Gastrocnemius medialis (tissue), 4 donors: ENCODE results near the gene PFKP.

Experiments used
- POLR2A ChIP-seq, 2 donors: fragments of 450-650 bp; IDR thresholded peaks; one replicate each; pipeline ENCODE4 v1.6.1; 2017; ENCODE audit warnings: antibody characterized with exemption in 2 of 2, mild to moderate bottlenecking in 2 of 2, moderate library complexity in 2 of 2
- TF ChIP-seq, protein P1 (sequence below), 5 experiments: fragments of 450-650 bp in 3 of 5; fragments of 200-600 bp in 2 of 5; sonication (generic) in 2 of 5; IDR thresholded peaks in 4 of 5; conservative IDR thresholded peaks in 1 of 5; 1 replicate in 4 of 5; 2 replicates in 1 of 5; pipeline ENCODE4 v1.5.1; 2016 to 2019; ENCODE audit warnings: antibody characterized with exemption in 5 of 5, mild to moderate bottlenecking in 3 of 5, moderate library complexity in 3 of 5

DNA sequence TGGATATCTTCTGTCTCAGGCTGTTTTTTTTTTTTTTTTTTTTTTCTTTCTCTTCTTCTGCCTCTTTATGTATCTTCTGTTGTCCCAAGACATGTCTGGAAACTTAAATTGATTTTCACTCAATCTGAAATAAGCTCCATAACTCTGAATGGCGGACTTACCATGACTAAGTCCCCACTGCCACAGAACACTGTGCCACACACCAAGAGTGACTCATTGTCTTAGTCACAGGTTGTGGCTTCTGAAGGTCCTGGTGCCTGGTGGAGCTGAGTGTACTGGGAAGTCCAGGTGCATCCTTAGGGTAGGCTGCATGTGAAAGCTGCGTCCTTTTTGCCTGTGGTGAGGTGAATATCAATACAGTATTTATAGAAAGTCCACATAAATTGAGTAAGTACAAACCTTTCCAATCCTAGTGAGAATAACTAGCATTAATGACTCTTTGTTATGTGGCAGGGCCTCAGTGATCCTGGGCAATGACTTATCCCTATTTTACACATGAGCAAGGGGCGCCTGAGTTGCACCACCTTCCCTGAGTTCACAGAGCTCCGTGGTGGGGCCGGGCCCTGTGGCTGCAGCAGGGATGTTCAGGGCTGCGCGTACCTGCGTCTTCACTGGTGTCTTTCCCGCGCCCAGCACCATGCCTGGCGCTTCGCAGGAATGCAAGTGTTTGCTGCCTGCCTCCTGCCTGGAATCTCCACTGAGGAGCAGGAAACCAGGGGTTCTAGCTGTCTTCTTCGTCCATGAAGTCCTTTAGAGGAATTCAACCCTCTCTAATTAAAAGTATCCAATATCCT is 4.3 kb downstream of the PFKP start:
- no peak for TF ChIP-seq POLR2A (IDR thresholded peaks at IDR 0.05)
- TF ChIP-seq, protein P1, sequence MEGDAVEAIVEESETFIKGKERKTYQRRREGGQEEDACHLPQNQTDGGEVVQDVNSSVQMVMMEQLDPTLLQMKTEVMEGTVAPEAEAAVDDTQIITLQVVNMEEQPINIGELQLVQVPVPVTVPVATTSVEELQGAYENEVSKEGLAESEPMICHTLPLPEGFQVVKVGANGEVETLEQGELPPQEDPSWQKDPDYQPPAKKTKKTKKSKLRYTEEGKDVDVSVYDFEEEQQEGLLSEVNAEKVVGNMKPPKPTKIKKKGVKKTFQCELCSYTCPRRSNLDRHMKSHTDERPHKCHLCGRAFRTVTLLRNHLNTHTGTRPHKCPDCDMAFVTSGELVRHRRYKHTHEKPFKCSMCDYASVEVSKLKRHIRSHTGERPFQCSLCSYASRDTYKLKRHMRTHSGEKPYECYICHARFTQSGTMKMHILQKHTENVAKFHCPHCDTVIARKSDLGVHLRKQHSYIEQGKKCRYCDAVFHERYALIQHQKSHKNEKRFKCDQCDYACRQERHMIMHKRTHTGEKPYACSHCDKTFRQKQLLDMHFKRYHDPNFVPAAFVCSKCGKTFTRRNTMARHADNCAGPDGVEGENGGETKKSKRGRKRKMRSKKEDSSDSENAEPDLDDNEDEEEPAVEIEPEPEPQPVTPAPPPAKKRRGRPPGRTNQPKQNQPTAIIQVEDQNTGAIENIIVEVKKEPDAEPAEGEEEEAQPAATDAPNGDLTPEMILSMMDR (IDR thresholded peaks at IDR 0.05 in 4 of 5, conservative IDR thresholded peaks at IDR 0.05 in 1 of 5) = no peak
